Measurements from ENCODE around the gene PLCD4. TPM values are rescaled to one million over a fixed set of nuclear protein-coding genes. Genes with fewer than 3 reads are reported as not detected.
A peak's percentile ranks its signal among the peaks of the same experiment; 100 is the strongest.

PLCD4 gene
- polyA plus RNA-seq, 1 donor from 2014 or later: 4.9 TPM

DNA sequence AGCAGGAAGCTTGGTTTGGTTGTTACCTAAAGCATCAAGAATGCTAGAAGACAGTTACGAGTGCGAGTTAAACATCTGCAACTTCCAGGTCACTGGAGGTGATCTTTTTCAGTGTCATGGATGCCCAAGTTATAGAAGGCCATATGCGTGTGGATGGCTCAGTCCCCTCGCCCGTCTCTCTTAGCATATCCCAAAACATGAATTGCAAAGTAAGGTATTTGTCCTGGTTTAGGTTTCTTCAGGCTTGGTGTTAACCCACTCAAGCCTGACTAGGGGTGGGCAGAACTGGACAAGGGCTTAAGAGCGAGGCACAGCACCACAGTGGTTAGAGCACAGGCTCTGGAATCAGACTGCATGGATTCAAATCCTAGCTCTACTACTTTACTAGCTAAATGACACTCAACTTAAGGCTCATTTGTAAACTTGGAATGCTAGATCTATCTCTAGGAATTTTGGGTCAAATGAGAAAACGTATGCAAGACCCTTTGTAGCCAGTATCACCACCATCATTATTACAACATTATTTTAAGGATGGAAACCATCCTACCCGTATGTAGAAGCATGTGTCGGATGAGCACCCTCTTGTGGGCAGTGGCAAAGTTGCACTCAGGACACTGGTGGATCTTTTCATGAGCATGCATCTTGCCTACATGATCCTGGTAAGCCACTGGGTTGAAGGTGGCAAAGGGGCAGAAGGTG, 40.5 kb downstream of the PLCD4 start:
- H3K9me2 ChIP-seq (ENCODE audit: insufficient read depth, low read length): no peaks in the 10 kb centered on the region
- H3K4me2 ChIP-seq (ENCODE audit: low read length): no peak overlapping the region
- no peak overlapping the region for H3K9ac ChIP-seq (ENCODE audit: low read length)
- H3K9me3 ChIP-seq (ENCODE audit: low read length): no peaks in the 10 kb centered on the region
- no peaks in the 10 kb centered on the region for H3K27me3 ChIP-seq (ENCODE audit: insufficient read depth, low read depth, low read length)
- H2AFZ ChIP-seq (ENCODE audit: low read depth, low read length): no peak overlapping the region
- H3K79me2 ChIP-seq (replicated peaks; ENCODE audit: insufficient read depth, low read length): no peaks in the 10 kb centered on the region
- peaks cover 15% of the 10 kb centered on the region for H3K36me3 ChIP-seq (ENCODE audit: insufficient read depth, low read length)
- H4K20me1 ChIP-seq (ENCODE audit: insufficient read depth): no peaks in the 10 kb centered on the region
- no peak overlapping the region for H3K4me3 ChIP-seq (ENCODE audit: low read length)
- H3F3A ChIP-seq (ENCODE audit: insufficient read depth, low read length, poor library complexity, severe bottlenecking): no peaks in the 10 kb centered on the region
- TF ChIP-seq, protein P1, sequence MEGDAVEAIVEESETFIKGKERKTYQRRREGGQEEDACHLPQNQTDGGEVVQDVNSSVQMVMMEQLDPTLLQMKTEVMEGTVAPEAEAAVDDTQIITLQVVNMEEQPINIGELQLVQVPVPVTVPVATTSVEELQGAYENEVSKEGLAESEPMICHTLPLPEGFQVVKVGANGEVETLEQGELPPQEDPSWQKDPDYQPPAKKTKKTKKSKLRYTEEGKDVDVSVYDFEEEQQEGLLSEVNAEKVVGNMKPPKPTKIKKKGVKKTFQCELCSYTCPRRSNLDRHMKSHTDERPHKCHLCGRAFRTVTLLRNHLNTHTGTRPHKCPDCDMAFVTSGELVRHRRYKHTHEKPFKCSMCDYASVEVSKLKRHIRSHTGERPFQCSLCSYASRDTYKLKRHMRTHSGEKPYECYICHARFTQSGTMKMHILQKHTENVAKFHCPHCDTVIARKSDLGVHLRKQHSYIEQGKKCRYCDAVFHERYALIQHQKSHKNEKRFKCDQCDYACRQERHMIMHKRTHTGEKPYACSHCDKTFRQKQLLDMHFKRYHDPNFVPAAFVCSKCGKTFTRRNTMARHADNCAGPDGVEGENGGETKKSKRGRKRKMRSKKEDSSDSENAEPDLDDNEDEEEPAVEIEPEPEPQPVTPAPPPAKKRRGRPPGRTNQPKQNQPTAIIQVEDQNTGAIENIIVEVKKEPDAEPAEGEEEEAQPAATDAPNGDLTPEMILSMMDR (IDR thresholded peaks at IDR 0.05; ENCODE audit: poor library complexity, severe bottlenecking): peak; percentile 74
- TF ChIP-seq, protein P2, sequence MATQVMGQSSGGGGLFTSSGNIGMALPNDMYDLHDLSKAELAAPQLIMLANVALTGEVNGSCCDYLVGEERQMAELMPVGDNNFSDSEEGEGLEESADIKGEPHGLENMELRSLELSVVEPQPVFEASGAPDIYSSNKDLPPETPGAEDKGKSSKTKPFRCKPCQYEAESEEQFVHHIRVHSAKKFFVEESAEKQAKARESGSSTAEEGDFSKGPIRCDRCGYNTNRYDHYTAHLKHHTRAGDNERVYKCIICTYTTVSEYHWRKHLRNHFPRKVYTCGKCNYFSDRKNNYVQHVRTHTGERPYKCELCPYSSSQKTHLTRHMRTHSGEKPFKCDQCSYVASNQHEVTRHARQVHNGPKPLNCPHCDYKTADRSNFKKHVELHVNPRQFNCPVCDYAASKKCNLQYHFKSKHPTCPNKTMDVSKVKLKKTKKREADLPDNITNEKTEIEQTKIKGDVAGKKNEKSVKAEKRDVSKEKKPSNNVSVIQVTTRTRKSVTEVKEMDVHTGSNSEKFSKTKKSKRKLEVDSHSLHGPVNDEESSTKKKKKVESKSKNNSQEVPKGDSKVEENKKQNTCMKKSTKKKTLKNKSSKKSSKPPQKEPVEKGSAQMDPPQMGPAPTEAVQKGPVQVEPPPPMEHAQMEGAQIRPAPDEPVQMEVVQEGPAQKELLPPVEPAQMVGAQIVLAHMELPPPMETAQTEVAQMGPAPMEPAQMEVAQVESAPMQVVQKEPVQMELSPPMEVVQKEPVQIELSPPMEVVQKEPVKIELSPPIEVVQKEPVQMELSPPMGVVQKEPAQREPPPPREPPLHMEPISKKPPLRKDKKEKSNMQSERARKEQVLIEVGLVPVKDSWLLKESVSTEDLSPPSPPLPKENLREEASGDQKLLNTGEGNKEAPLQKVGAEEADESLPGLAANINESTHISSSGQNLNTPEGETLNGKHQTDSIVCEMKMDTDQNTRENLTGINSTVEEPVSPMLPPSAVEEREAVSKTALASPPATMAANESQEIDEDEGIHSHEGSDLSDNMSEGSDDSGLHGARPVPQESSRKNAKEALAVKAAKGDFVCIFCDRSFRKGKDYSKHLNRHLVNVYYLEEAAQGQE (IDR thresholded peaks at IDR 0.05; ENCODE audit: borderline replicate concordance): no peak
- TF ChIP-seq SMC3 (conservative IDR thresholded peaks at IDR 0.05; ENCODE audit: poor library complexity) (peak; percentile 71), POLR2AphosphoS5 (IDR thresholded peaks at IDR 0.05) (no peak), EP300 (conservative IDR thresholded peaks at IDR 0.05; ENCODE audit: poor library complexity, severe bottlenecking) (no peak), EZH2 (IDR thresholded peaks at IDR 0.05; ENCODE audit: borderline replicate concordance, insufficient read depth, low read length, poor library complexity, severe bottlenecking) (no peak), MXI1 (conservative IDR thresholded peaks at IDR 0.05; ENCODE audit: poor library complexity, severe bottlenecking) (peak; percentile 25), RAD21 (conservative IDR thresholded peaks at IDR 0.05) (peak; percentile 65), TAF1 (IDR thresholded peaks at IDR 0.05; ENCODE audit: low read depth) (no peak)
- no peak overlapping the region for H3K27ac ChIP-seq (ENCODE audit: low read length)

DNA sequence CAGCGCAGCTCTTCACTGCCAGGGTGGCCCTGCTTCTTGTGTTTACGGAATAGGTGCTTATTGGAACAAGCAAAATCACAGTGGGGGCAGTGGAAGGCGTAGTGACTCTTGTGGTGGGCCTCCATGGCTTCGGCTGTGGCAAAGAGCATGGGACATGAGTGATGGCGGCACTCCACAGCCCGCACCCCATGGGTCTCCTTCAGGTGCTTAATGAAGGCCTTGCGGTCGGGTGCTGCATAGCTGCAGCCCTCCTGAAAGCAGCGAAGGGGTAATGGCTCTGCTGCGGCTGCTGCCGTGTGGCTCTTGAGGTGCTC, 41.0 kb downstream of the PLCD4 start:
- Histone ChIP-seq H3K9me3 (ENCODE audit: low read length) (no peaks in the 10 kb centered on the region), H3K4me3 (ENCODE audit: low read length) (no peak overlapping the region), H3K79me2 (replicated peaks; ENCODE audit: insufficient read depth, low read length) (no peaks in the 10 kb centered on the region), H2AFZ (ENCODE audit: low read depth, low read length) (no peak overlapping the region), H3K4me2 (ENCODE audit: low read length) (no peak overlapping the region), H3K27ac (ENCODE audit: low read length) (no peak overlapping the region), H3K9me2 (ENCODE audit: insufficient read depth, low read length) (no peaks in the 10 kb centered on the region), H3F3A (ENCODE audit: insufficient read depth, low read length, poor library complexity, severe bottlenecking) (no peaks in the 10 kb centered on the region), H3K27me3 (ENCODE audit: insufficient read depth, low read depth, low read length) (no peaks in the 10 kb centered on the region), H3K9ac (ENCODE audit: low read length) (no peak overlapping the region), H4K20me1 (ENCODE audit: insufficient read depth) (no peaks in the 10 kb centered on the region), H3K36me3 (ENCODE audit: insufficient read depth, low read length) (peaks cover 15% of the 10 kb centered on the region)
- TF ChIP-seq, protein P1 (IDR thresholded peaks at IDR 0.05; ENCODE audit: poor library complexity, severe bottlenecking): no peak
- no peak for TF ChIP-seq TAF1 (IDR thresholded peaks at IDR 0.05; ENCODE audit: low read depth)
- no peak for TF ChIP-seq EZH2 (IDR thresholded peaks at IDR 0.05; ENCODE audit: borderline replicate concordance, insufficient read depth, low read length, poor library complexity, severe bottlenecking)
- TF ChIP-seq RAD21 (conservative IDR thresholded peaks at IDR 0.05): no peak
- TF ChIP-seq, protein P2 (IDR thresholded peaks at IDR 0.05; ENCODE audit: borderline replicate concordance): no peak
- no peak for TF ChIP-seq EP300 (conservative IDR thresholded peaks at IDR 0.05; ENCODE audit: poor library complexity, severe bottlenecking)
- no peak for TF ChIP-seq MXI1 (conservative IDR thresholded peaks at IDR 0.05; ENCODE audit: poor library complexity, severe bottlenecking)
- TF ChIP-seq SMC3 (conservative IDR thresholded peaks at IDR 0.05; ENCODE audit: poor library complexity): no peak
- TF ChIP-seq POLR2AphosphoS5 (IDR thresholded peaks at IDR 0.05): no peak

Data from neural cell (in vitro differentiated cells).